Keratinocyte (primary cell): ENCODE measurements around the gene ZFYVE21. TPM values are rescaled to one million over a fixed set of nuclear protein-coding genes. Genes with fewer than 3 reads are reported as not detected.

Source experiments
- DNase-seq: peaks from one replicate; pipeline ENCODE4 v3.0.0-alpha.2; 2011; ENCODE audit warnings: low read depth, missing footprints, low spot score
- FAIRE-seq: peaks from 2 replicates; lab custom pipeline; 2011; peaks lifted over from hg19 to GRCh38; lab: Jason Lieb, UNC
- H2AFZ ChIP-seq: 2 replicates; pipeline ENCODE4 v1.6.0; 2012; ENCODE audit warnings: low read length, control low read depth, inconsistent platforms; ENCODE audit not compliant: control insufficient read depth
- H3K27ac ChIP-seq: 2 replicates; pipeline ENCODE4 v1.5.1; 2011; ENCODE audit warnings: low read length; ENCODE audit not compliant: control insufficient read depth, insufficient read depth
- H3K27me3 ChIP-seq: 3 replicates; pipeline ENCODE4 v1.6.0; 2011; ENCODE audit warnings: low read length; ENCODE audit not compliant: control insufficient read depth, insufficient read depth; ENCODE audit errors: extremely low read depth
- H3K36me3 ChIP-seq, 2 experiments: 2 replicates in 1 of 2; 3 replicates in 1 of 2; pipeline ENCODE4 v1.5.1; 2011; ENCODE audit warnings: low read length in 2 of 2, mild to moderate bottlenecking in 1 of 2; ENCODE audit not compliant: control insufficient read depth in 2 of 2, insufficient read depth in 2 of 2; ENCODE audit errors: extremely low read depth in 1 of 2
- H3K4me1 ChIP-seq: 3 replicates; pipeline ENCODE4 v1.5.1; 2011; ENCODE audit warnings: low read length; ENCODE audit not compliant: control insufficient read depth, insufficient read depth; ENCODE audit errors: extremely low read depth
- H3K4me2 ChIP-seq: 3 replicates; pipeline ENCODE4 v1.6.0; 2011; ENCODE audit warnings: low read depth, low read length; ENCODE audit not compliant: control insufficient read depth, insufficient read depth; ENCODE audit errors: extremely low read depth
- H3K4me3 ChIP-seq, 3 experiments: fragments of 200-600 bp in 1 of 3; sonication (generic) in 1 of 3; 2 replicates in 2 of 3; 3 replicates in 1 of 3; pipeline ENCODE4 v1.5.1; 2011 to 2016; ENCODE audit warnings: low read length in 3 of 3, mild to moderate bottlenecking in 3 of 3, control low read depth in 2 of 3, inconsistent platforms in 1 of 3, low read depth in 1 of 3, mixed read lengths in 1 of 3, mixed run types in 1 of 3, moderate library complexity in 1 of 3; ENCODE audit not compliant: control insufficient read depth in 2 of 3, insufficient read depth in 2 of 3; ENCODE audit errors: extremely low read depth in 1 of 3
- H3K79me2 ChIP-seq: 2 replicates; pipeline ENCODE4 v1.6.0; 2012; ENCODE audit warnings: low read length; ENCODE audit not compliant: control insufficient read depth, insufficient read depth
- H3K9ac ChIP-seq: 3 replicates; pipeline ENCODE4 v1.6.0; 2011; ENCODE audit warnings: low read length; ENCODE audit not compliant: control insufficient read depth, insufficient read depth; ENCODE audit errors: extremely low read depth
- H3K9me1 ChIP-seq: 3 replicates; pipeline ENCODE4 v1.6.0; 2011; ENCODE audit warnings: low read length; ENCODE audit not compliant: control insufficient read depth, insufficient read depth; ENCODE audit errors: extremely low read depth
- H3K9me3 ChIP-seq: 2 replicates; pipeline ENCODE4 v1.5.1; 2012; ENCODE audit warnings: low read depth, low read length; ENCODE audit not compliant: control insufficient read depth
- H4K20me1 ChIP-seq: 3 replicates; pipeline ENCODE4 v1.6.0; 2011; ENCODE audit warnings: low read length; ENCODE audit not compliant: control insufficient read depth, insufficient read depth; ENCODE audit errors: extremely low read depth
- CTCF ChIP-seq, 3 experiments: IDR thresholded peaks in 1 of 3; conservative IDR thresholded peaks in 1 of 3; optimal IDR thresholded peaks in 1 of 3; 2 replicates in 2 of 3; 3 replicates in 1 of 3; pipeline versions ENCODE3 to v1.5.1; 2011; ENCODE audit warnings: low read length in 3 of 3, mild to moderate bottlenecking in 3 of 3, moderate library complexity in 2 of 3, control low read depth in 1 of 3, inconsistent platforms in 1 of 3; ENCODE audit not compliant: insufficient read depth in 2 of 3; ENCODE audit errors: extremely low read depth in 1 of 3
- EZH2 ChIP-seq: IDR thresholded peaks from one replicate; pipeline ENCODE4 v1.6.1; 2012; ENCODE audit warnings: inconsistent platforms, mild to moderate bottlenecking, low read length, moderate library complexity
- dilution Hi-C: fragments of 300-500 bp; cut with MboI; formaldehyde crosslinking; loops from one replicate; pipeline ENCODE4 v1.7.0; 2020; ENCODE audit warnings: low sequenced_read_pairs; ENCODE audit not compliant: extremely low pct_ligation_motif_present
- polyA plus RNA-seq, 5 experiments: library from polyadenylated mRNA; depleted of rRNA in 3 of 5; stranded (reverse) in 3 of 5; stranded (forward) in 1 of 5; unstranded in 1 of 5; fragments of >200 nt; gene quantifications; 1 replicate in 1 of 5; 2 replicates in 3 of 5; 3 replicates in 1 of 5; pipeline versions ENCODE4 v1.2.1 to v1.2.3, GENCODE V29; 2011 to 2012; ENCODE audit warnings: missing spikeins in 2 of 5, low read depth in 1 of 5, low replicate concordance in 1 of 5

Gene ZFYVE21
- polyA plus RNA-seq, 1 donor (not counting 4 experiments of a cell fraction or from before 2014, with no cell fraction given) = 116 TPM

DNA sequence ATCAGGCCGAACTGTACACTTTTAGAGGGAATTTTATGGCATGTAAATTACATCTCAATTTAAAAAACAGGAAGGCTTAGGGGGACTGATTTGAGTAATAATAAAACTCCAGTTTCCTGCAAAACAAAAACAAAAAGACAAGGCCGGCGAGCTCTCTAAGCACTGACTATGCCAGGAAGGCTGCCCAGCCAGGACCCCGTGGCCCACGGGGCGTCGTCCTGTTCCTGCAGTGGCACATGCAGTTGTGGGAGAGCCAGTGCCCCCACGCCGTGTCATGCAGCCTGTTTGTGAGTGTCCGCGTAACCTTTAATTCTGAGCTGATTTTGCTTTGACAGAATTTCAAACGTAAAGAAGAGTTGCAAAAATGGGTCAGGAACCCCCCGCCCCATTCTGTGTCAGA is 10.9 kb upstream of the ZFYVE21 start:
- DNase-seq (no peak), FAIRE-seq (no peak)
- Histone ChIP-seq H2AFZ (no peak overlapping the region), H3K4me2 (no peak overlapping the region), H3K9ac (no peak overlapping the region), H3K9me3 (no peaks in the 10 kb centered on the region), H3K4me1 (no peaks in the 10 kb centered on the region), H3K36me3 (peaks cover 38% of the 10 kb centered on the region in 2 experiments), H3K79me2 (peaks cover under 1% of the 10 kb centered on the region), H4K20me1 (peaks cover 5% of the 10 kb centered on the region), H3K9me1 (no peaks in the 10 kb centered on the region), H3K27ac (no peak overlapping the region), H3K4me3 (no peak overlapping the region), H3K27me3 (no peaks in the 10 kb centered on the region)
- TF ChIP-seq CTCF (optimal IDR thresholded peaks at IDR 0.05 in 1 of 3, IDR thresholded peaks at IDR 0.05 in 1 of 3, conservative IDR thresholded peaks at IDR 0.05 in 1 of 3; ENCODE audit: extremely low read depth in 1 of 3, insufficient read depth in 2 of 3, low read length in 3 of 3) (no peak), EZH2 (no peak)
- dilution Hi-C loops = no loop called here

DNA sequence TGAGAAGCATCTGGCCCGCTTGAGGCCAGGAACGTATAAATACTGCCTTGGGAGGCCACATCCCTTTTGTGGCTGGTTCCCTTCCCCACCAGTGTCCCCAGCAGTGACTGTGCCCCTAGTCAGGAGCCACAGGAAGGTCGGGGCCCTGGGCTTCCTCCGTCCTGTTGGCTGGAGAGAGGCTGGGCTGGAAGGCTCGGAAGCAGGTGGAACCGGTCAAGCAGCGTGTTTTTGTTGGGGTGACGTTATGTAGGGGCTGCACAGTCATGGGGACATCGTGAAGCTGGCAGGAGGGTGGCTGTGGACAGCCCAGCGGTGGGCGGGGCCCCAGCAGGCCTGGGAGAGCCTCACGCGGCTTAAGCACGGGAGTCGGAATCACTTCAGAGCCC is 10.5 kb upstream of the ZFYVE21 start:
- no peaks in the 10 kb centered on the region for H3K27me3 ChIP-seq
- no peak overlapping the region for H3K9ac ChIP-seq
- peaks cover 2% of the 10 kb centered on the region for H3K79me2 ChIP-seq
- H3K4me3 ChIP-seq = no peak overlapping the region
- no peak overlapping the region for H3K4me2 ChIP-seq
- H3K36me3 ChIP-seq = peaks cover 34% of the 10 kb centered on the region in 2 experiments
- no peaks in the 10 kb centered on the region for H3K9me3 ChIP-seq
- no peak for DNase-seq
- no peaks in the 10 kb centered on the region for H3K9me1 ChIP-seq
- no peak overlapping the region for H3K27ac ChIP-seq
- no peak overlapping the region for H2AFZ ChIP-seq
- H4K20me1 ChIP-seq = peaks cover 5% of the 10 kb centered on the region
- TF ChIP-seq EZH2 = no peak
- TF ChIP-seq CTCF (optimal IDR thresholded peaks at IDR 0.05 in 1 of 3, IDR thresholded peaks at IDR 0.05 in 1 of 3, conservative IDR thresholded peaks at IDR 0.05 in 1 of 3; ENCODE audit: extremely low read depth in 1 of 3, insufficient read depth in 2 of 3, low read length in 3 of 3) = no peak
- dilution Hi-C loops = no loop called here
- no peak for FAIRE-seq
- peaks cover 1% of the 10 kb centered on the region for H3K4me1 ChIP-seq
